HG03060 (cell line): ENCODE data around the gene KLHL22.
"Not testable (repeated sequence)": the region's sequence is repeated elsewhere in the genome, so short reads cannot be mapped to it uniquely, and the experiment has no call there.

Source experiments
- ATAC-seq: cut with Tn5 transposase; IDR thresholded peaks from one replicate; pipeline ENCODE4 v1.9.1; 2021; ENCODE audit warnings: low read depth, moderate number of reproducible peaks; ENCODE audit not compliant: unreplicated experiment

KLHL22 gene

DNA sequence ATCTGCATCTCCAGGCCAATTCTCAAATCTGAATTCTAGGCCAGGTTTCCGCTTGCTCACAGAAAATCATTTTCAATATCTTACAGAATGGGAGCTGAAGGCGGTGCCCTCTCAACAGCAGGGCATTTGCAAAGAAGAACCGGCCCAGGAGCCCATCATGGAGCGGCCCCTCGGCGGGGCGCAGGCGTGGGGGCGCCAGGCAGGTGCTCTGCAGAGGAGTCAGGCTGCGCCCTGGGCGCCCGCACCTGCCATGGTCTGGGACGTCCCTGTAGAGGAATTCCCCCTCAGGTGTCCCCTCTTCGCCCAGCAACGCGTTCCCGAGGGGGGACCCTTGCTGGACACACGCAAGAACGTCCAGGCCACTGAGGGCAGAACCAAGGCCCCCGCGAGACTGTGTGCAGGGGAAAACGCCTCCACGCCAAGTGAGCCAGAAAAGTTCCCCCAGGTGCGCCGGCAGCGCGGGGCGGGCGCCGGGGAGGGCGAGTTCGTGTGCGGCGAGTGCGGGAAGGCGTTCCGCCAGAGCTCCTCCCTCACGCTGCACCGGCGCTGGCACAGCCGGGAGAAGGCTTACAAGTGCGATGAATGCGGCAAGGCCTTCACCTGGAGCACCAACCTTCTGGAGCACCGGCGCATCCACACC lies 90.2 kb downstream of the KLHL22 start:
- no peak for ATAC-seq

DNA sequence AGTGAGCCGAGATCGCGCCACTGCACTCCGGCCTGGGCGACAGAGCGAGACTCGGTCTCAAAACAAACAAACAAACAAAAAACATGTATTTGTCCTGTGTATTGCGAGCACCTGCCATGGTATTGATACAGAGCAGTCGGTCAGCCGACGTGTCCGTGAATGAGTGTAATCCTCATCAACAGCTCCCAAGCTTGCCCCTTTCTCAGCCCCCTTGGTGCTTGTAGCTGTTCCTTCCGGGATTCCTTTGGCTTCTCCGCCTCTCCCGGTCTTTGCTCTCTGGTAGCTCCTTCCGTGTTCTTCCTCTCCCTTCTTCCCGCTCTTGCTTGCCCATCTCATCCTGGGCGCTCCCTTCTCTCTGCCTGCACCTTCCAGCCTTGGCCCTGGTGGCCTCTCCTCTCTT lies 90.7 kb downstream of the KLHL22 start:
- ATAC-seq, result no peak

DNA sequence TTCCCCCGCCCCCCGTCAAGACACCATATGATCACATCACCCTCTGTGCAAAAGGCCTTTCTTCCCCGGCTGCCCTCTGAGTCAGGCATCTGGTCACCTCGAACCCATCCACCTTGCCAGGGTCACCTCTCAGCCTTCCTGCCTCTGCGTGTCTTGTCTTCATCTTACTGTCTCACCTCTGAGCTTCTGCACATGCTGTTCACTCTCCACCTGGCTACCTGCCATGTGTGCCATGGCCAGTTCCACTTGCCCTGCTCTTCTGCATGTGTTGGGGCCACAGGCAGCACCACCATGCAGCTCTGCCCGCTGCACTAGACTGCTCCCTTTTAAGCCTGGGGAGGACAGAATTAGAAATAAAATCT lies 91.8 kb downstream of the KLHL22 start:
- ATAC-seq, result no peak

DNA sequence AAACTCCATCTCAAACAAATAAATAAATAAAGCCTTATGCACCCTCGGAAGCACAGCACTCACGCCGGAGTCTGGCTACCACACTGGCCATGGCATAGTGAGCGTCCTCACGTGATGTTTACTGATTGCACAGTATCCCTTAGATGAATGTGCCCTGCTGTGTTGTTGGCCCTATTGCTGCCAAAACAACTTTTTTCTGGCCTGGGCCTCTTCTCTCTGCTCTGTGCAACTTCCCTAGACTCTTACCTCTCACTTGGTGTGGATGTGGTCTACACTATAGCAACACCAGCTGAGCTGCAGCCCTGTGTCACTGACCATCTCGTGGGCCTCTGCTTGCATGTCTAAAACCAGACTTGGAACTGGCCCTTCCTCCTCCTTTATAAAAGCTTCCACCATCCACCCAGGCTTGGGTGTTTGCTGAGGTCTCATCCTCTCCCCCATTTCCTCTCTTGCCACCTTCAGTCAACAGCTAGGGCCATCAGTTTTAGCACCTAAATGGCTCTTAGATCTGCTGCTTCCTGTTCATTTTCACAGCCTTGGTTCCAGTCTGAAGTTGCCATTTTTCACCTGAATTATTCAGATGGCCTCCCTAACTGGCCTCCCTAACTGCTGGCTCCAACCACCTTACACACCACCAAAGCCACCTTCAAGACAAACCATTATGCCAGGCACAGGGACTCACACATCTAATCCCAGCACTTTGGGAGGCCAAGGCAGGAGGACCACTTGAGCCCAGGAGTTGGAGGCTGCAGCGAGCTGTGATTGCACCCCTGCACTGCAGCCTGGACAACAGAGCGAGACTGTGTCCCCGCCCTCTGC lies 92.4 kb downstream of the KLHL22 start:
- ATAC-seq, result no peak

DNA sequence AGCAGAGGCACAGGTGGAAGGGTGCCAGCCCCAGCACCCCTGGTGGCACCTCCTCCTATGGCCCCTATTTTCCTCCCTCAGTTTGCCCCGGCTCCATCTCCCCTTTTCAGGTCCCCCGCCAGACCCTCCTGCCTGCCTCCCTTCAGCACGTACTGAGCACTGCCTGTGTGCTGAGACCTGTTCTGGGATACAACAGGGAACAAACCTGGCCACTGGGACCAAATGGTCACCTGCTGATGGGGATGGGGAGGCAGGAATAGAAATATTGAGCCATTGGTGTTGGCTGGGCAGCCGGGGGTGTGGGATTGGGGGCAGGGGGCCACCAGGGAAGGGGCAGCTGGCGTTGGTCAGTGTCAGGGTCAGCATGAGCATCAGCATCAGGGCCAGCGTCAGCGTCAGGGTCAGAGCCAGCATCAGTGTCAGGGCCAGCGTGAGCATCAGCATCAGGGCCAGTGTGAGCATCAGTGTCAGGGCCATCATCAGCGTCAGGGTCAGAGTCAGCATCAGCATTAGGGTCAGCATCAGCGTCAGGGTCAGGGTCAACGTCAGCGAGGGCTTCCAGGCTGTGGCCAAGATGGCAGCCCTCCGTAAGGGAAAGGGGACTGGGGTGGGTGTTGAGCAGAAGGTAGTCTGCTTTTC lies 94.1 kb downstream of the KLHL22 start:
- no peak for ATAC-seq

DNA sequence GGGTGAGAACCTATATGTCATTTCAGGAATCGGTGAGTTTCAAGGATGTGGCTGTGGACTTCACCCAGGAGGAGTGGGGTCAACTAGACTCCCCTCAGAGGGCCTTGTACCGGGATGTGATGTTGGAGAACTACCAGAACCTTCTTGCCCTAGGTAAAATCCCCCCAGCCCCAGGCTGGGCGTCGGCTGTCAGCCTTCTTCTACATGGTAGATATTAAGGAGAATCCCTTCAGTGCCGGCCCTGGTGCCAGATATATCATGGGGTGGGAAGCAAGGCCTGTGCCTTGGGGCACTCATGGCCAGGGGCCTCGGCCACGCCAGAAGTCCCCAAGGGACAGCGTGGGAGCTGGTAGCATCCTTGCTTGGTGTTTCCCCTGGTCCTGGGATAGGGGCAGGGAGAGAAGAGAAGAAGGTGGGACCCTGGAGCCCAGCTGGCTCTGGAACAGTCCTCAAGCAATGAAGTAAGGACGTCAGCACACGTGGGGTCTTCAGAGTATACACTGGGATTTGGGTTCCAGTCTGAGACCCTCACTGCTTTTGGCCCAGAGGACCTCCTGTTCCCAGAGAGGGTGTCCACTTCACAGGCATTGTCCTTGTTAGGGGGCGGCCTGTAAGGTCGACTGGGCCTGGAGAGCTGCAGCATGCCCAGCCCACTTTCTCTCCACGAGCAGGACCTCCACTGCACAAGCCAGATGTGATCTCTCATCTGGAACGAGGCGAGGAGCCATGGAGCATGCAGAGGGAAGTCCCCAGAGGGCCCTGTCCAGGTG lies 94.8 kb downstream of the KLHL22 start:
- no peak for ATAC-seq

DNA sequence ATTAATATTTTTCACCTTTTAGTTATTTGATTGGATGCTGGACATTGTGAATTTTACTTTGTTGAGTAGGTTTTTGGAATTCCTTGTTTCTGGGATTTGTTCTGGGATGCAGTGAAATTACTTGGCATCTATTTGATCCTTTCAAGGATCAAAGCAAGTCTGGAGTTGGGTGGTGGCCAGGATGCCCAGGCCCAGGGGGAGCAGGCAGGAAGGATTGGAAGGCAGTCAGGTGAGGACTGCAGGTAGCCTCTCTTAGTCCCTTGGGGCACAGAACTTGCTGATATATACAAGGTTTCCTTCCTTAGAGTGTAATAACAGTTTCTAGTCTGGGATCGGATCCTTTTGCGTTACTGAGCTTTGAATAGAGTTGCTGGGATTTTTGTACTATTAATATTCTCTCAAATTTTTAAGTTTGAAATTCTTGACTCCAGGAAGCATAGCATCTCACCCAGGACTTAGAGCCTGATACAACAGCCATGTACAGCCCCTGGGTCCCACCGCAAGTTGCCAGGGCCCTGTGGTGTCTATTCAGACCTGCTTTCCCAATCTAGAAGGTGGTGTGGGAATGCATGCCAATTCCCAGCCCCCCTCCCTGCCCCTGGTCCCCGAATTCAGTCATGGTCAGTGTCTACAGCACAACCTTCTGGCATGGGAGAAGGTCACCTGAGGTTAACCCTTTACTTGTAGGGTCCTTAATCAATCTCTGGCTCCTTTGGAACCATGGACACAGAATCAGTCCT lies 95.6 kb downstream of the KLHL22 start:
- no peak for ATAC-seq

DNA sequence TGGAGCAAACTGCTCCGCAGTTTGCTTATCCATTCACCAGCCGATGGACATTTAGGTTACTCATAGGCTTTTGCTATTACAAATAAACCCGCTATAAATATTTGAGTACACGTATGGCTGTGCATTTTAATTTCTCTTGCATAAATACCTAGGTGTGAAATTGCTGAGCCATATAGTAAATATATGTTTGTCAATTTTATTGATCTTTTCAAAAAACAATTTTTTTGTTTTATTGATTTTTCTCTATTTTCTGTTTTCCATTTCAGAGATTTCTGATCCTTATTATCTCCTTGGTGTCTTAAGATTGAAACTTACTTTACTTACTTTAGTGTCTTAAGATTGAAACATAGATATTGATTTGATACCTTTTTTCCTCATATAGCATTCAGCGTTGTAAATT lies 97.2 kb downstream of the KLHL22 start:
- ATAC-seq, result no peak

DNA sequence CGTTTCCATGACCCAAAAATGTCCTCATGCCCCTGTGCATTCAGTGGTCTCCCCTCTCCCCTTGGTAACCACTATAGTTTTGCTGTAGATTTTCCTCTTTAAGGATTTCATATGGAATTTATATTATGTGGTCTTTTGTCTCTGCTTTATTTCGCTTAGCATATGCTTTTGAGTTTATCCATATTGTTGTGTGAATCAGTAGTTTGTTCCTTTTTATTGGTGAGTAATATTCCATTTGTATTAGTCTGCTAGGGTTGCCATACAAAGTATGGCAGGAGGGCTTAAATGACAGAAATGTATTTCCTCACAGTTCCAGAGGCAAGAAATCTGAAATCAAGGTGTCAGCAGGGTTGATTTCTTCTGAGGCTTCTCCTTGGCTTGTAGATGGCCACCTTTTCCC lies 98.1 kb downstream of the KLHL22 start:
- ATAC-seq, result no peak

DNA sequence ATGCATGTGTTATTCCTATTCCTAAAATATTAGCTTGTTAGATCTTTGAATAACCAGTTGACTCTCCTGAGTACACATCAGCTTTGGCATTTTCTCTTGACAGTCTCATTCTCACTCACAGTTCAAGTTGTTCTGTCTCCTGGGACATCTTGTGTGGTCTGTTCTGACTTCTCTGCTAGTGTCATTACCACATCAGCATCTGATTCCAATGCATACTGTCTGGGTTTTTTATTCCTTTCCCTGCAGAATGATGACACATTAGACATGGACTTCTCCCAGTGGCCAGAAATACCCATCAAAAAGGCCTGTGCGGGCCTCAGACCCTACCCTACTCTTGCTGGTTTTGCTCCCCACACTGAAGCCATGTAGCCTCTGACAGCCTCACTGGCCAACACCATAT lies 99.0 kb downstream of the KLHL22 start:
- ATAC-seq, result no peak

DNA sequence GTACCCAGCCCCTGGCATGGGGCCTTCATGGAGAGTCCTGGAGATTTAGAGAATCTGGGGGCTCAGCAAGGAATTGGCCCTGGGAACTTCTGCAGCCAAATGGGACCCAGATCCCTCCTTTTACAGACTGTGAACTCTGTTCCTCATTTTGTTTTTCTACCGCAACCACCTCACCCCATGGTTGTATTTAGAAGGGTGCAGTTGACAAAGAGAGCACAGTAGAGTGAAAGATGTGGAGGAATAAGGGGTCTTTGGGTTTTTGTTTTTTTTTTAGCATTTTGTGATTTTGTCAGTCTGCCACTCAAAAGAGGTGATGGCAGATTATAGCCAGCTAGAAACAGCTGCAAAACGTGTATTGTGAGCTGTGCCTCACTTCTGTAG lies 99.7 kb downstream of the KLHL22 start:
- no peak for ATAC-seq

DNA sequence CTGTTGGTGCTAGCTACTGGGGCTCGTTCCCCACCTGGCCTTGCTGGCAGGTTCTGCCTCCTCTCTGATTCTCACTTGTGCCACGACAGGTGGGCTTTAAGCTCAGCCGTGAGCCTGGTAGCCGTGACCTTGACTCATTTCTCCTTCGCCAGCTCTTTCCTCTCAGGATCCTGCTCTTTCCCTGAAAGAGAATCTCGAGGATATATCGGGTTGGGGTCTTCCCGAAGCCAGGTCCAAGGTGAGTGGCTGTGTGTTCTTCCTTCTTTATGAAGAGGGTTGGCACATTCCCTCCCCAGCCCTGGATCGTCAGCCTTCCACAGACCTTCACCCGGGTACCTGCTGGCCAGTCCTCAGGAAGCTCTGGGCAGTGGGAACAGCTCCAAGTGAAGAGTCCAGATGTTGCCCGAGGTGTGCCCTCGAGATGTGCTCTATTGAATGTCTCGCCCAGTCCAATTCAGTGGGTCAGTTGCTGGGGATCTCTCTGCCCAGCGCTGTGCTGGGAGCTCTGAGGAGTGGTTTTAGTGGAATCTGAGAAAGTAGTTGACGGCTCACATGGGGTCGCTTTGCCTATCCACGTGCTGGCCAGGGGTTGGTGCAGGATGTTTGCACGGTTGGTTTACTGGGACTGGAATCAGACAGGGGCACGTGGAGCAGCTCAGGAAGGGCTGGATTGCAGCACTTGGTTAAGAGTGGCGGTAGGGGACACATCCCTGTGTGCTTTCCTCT lies 100.3 kb downstream of the KLHL22 start:
- no peak for ATAC-seq

DNA sequence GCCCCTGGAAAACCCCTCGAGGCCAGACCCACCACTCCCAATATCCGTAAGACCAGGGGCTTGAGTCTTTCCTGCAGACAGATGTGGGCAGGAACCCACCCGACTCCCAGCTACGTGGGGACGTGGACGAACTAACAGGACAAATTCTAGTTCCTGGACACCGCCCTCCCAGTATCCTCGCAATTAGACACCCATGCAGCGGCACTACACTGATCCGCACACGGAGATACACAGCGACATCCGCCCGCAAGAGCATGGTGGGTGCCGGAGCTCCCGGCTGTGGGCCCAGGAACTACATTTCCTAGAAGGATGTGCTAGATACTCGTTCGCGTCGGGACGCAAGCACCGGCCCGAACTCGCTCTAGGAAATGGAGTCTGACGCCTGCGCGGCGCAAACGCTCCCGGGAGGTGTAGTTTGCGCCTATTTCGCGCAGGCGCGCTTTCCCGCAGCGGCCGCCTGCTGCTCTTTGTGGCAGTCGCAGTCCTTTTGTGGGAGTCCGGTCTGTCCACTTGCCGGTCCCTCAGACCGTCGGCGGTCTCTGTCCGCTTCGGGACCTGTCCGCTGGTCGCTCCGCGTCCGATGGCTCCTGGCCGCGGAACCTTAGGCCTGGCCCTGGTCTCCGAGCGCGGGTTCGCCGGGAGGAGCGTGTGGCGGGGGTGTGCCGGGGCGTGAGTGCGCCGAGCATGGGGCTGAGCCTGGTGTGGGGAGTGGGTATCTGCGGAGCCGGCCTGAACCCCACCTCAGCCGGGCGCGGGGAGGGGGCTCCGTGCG lies 101.7 kb downstream of the KLHL22 start, which contains the start of gene ZNF74:
Gene ZNF74 (plus strand): TSS at position 447 of the 772 bp plus-strand sequence. CDS start 478 bp downstream, outside the sequence.
- ATAC-seq, result peak; percentile 43

DNA sequence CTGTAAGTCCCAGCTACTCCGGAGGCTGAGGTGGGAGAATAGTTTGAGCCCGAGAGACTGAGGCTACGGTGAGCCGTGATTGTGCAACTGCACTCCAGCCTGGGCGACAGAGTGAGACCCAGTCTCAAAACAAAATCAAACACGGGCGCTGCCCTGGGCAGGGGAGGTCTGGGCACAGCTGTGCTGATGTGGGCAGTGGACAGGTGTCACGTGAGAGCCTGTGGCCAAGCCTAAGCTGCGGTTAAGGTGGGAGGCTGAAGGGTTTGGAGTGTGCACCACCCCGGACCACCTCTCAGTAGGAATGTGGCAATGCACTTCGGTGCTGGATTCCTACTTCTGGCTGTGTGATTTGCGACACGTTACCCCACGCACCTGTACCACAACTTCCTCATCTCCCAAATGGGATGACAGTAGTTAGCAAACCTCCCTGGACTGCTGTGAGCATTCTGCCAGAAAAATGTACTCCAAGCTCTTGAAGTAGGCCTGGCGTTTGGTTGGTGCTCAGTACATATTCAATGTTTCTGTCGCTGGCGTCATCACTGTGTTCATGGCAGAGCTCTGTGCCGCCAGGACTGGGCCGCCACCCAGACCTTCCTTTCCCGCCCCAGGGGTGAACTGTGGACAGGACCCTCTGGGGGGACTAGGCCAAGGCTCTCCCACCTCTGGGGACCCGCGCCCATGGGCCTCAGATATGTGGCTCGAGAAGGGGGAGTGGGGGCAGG lies 102.5 kb downstream of the KLHL22 start:
- no peak for ATAC-seq

DNA sequence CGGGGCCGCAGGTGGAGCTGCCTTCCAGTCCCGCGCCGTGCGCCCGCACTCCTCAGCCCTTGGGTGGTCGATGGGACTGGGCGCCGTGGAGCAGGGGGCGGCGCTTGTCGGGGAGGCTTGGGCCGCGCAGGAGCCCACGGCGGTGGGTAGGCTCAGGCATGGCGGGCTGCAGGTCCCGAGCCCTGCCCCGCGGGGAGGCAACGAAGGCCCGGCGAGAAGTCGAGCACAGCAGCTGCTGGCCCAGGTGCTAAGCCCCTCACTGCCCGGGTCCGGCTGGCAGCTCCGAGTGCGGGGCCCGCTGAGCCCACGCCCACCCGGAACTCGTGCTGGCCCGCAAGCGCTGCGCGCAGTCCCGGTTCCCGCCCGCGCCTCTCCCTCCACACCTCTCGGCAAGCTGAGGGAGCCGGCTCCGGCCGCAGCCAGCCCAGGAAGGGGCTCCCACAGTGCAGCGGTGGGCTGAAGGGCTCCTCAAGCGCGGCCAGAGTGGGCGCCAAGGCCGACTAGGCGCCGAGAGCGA lies 103.2 kb downstream of the KLHL22 start:
- not testable (repeated sequence) for ATAC-seq
